Activated T-helper 1 cell treated with anti-CD3 and anti-CD28 coated beads, Interleukin-2, amount 50 U/mL, for 16 hours (primary cell): Measurements from ENCODE around the gene FAU.

ENCODE experiments used
- DNase-seq, 2 donors: peaks; one replicate each; pipeline ENCODE4 v3.0.0-alpha.2; 2020; ENCODE audit warnings: low read depth in 1 of 2, low spot score in 1 of 2

Gene FAU

GRCh38 chr11:65108469-65109123 lies 13.3 kb downstream of the FAU start:
- DNase-seq: no peak

GRCh38 chr11:65107751-65108468 lies 14.0 kb downstream of the FAU start:
- no peak for DNase-seq

- no peak for DNase-seq
Measured at GRCh38 chr11:65107078-65107477, 14.9 kb downstream of the FAU start.

GRCh38 chr11:65104628-65105027 lies 17.3 kb downstream of the FAU start:
- no peak for DNase-seq

GRCh38 chr11:65103476-65103875 lies 18.5 kb downstream of the FAU start:
- DNase-seq: no peak

- DNase-seq: no peak
Measured at GRCh38 chr11:65102142-65103095, 19.5 kb downstream of the FAU start.

GRCh38 chr11:65100674-65101350 lies 21.1 kb downstream of the FAU start:
- no peak for DNase-seq

GRCh38 chr11:65096926-65097325 lies 25.0 kb downstream of the FAU start:
- DNase-seq: no peak

- peak; percentile 63 to 72 for DNase-seq
Measured at GRCh38 chr11:65095974-65096806, 25.7 kb downstream of the FAU start, which contains the start of gene VPS51. TSS of gene VPS51 (plus strand) at chr11:65096214. CDS start at chr11:65096251, 37 bp downstream.

GRCh38 chr11:65095427-65095826 lies 26.5 kb downstream of the FAU start:
- DNase-seq: no peak

GRCh38 chr11:65090628-65091027 lies 31.3 kb downstream of the FAU start:
- no peak for DNase-seq

GRCh38 chr11:65089621-65090020 lies 32.3 kb downstream of the FAU start:
- no peak for DNase-seq

- no peak for DNase-seq
Measured at GRCh38 chr11:65087827-65088226, 34.1 kb downstream of the FAU start.

- DNase-seq: no peak
Measured at GRCh38 chr11:65087216-65087615, 34.7 kb downstream of the FAU start.

GRCh38 chr11:65086809-65087208 lies 35.1 kb downstream of the FAU start:
- no peak for DNase-seq

- DNase-seq: no peak
Measured at GRCh38 chr11:65085446-65085845, 36.5 kb downstream of the FAU start.

GRCh38 chr11:65084598-65085375 lies 37.1 kb downstream of the FAU start:
- DNase-seq: no peak

- peak; percentile 92 to 95 for DNase-seq
Measured at GRCh38 chr11:65083834-65084597, 37.9 kb downstream of the FAU start, which contains the start of the genes CDCA5 and ZFPL1. TSS of gene CDCA5 (minus strand) at chr11:65084040. CDS start at chr11:65083978, 62 bp downstream. TSS of gene ZFPL1 (plus strand) at chr11:65084222. CDS start at chr11:65084699, 477 bp downstream.
